GM19324 (cell line): ENCODE measurements around the gene SLC26A6.

Experiments
- ATAC-seq: cut with Tn5 transposase; IDR thresholded peaks from one replicate; pipeline ENCODE4 v1.9.1; 2021; ENCODE audit warnings: mild to moderate bottlenecking, moderate library complexity; ENCODE audit not compliant: unreplicated experiment, low FRiP score

SLC26A6 gene

DNA sequence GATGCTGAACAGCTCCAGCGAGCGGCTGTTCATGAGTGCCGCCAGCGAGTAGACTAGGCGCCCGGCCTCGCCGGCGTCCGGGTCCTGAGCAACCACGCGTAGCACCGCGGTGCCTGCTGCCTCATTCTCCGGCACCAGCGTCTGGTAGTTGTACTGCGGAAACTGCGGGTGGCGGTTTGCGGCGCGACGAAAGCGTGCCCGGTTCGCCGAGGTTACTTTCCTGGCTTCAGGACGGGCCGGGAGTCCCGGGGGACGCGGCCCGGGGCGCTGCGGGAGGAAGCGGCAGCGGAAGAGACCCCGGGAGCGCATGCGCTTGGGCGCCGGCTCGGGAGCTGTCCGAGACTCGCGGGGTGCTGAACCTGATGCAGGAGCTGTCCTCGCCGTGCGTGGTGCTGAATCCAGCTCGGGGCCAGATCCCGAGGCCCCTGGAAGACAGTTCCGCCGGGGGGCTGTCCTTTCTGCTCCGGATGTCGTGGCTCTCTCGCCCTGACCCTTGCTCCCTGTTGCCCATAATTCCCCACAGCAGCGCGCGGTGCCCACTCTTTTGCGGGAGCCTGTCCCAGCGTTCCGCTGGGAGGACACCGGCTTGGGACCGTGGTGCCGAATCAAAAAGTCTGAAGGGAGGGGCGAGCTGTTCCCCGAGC, 26.4 kb upstream of the SLC26A6 start:
- ATAC-seq: no peak

DNA sequence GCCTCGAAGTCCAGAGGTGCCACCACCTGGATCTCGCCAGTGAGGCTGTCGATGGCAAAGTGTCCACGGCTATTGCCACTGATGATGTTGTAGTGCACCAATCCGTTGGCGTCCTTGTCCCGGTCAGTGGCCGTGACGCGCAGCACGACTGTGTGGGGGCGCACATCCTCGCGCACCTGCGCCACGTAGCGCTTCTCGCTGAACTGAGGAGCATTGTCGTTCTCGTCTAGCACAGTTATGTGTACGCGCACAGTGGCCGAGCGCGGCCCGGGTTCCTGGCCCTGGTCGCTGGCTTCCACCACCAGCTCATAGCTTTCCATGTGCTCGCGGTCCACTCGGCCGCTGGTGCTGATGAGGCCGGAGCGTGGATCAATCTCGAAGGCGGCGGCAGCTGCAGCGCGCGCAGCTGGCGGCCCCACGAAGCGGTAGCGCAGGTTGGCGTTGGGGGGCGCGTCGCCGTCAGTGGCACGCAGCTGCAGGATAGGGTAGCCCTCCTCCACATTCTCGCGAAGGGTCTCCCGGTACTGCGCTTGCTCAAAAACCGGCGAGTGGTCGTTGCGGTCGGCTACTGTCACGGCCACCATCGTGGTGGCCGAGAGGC, 25.6 kb upstream of the SLC26A6 start:
- no peak for ATAC-seq

DNA sequence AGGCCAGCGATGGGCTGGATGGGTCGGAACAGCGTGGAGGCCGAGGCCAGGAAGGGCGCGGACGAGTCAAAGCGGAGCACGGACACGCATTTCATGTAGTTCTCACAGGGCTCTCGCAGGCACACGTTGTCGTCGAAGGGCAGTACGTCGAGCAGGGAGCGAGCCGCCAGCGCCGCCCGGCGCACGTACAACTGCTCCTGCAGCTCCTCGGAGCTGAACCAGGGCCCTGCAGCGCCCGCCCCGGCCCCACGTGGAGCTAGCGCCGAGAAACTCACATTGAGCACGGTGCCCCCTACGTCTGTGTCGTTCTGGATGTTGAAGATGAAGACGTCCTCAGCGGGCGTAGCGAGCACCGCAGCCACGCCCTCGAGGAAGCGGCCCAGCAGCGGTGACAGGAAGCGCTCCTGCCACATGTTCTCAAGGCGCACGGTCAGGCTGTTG, 21.6 kb upstream of the SLC26A6 start:
- ATAC-seq: no peak

DNA sequence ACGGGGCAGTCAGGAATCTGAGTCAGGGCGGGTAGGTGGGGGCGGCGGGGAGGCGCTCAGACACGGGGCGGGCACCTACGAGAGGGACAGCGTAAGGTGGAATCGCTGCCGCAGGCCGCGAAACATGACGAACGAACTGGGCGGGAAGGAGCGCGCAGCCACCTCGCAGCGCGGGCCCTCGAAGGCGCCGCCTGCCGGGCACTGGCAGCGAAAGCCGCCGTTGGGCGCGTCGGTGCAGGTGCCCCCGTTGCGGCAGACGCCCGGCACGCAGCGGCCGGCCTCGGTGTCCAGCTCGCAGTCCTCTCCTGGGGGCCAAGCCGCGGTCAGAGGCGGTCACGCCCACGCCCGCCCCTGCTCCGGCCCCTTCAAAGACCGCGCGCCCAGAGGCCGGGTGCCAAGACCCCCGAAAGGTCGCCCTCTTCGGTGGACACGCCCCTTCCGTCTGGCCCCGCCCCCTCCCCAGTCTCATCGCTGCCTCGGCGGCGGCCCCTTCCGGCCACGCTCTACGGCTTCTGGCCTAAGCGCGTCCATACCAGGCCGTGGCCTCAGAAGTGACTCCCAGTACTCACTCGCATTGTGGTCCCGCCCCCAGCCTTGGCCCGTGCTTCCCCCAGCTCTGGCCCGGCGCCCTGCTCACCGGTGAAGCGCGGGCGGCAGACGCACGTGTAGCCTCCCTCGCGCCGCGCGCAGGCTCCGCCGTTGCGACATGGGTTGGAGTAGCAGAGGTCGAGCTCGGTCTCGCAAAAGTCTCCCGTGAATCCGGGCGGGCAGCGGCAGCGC, 21.0 kb upstream of the SLC26A6 start:
- no peak for ATAC-seq

DNA sequence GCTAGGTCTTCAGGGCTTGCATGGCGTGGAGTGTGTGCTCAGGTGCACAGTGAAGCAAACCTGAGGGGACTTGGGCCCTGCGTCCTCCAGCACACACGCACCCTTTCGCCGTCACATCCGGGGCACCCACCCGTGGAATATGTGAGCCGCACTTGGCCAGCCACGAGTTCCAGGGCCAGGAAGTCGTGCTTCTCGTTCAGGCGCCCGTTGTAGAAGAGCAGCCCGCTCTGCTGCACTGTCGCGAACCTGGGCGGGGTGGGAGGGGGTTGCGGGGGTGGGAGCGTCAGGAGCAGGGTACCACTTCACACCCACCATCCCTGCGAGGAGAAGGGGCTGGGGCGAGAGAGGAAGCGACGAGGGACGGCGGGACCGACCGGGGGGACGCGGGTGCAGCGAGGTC, 20.3 kb upstream of the SLC26A6 start:
- ATAC-seq: no peak

DNA sequence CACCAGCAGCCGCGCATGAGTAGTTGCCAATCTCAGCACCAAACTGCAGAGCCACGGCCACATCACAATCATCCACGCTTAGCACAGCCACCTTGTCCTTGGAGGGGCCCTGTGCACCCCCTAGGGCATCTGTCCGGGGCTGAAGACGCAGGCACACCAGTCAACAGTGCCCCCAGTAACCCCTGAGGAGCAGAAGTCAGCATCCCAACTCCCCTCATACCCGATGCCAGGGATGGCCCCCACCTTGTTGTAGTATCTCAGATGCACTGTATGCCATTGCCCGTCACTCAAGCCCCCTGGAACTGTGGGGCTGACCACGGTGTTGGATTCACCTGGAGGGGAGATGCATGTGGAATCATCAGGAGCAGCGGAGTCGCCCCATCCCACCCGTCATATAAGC, 19.8 kb upstream of the SLC26A6 start:
- ATAC-seq: no peak

DNA sequence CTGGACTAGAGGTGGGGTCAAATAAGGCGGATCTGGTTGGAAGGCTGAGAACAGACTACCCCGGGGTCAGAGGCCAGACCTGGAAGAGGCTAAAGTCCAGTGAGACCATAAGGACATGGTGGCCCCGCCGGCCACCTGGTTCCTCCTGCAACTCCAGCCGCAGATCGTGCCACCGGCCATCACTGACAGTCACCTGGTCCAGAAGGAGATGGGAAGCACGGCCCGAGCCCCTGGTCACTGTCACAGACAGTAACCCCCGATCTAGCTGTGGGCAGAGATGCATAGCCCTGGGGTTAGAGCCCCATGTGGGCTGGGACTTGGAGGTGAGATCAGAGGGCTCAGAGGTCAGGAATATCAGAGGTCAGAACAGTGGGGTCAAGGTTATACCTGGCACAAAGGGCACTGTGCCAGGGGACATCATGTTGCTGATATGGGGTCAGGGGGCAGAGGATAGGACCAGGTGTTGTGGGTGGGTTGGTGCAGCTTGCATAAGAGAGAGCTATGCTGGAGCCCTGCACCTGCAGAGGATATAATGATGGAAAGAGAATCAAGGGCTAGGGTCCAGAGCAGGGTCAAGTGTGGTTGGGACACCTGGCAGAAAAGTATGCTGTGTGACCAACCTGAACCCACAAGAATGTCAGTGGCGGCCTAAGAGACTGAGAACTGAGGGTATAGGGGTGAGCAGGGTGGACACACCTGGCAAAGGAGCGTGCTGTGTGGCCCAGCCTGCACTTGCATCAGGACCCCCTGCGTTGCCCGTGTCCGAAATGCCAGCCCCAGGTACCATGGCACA, 17.9 kb upstream of the SLC26A6 start:
- ATAC-seq: no peak

DNA sequence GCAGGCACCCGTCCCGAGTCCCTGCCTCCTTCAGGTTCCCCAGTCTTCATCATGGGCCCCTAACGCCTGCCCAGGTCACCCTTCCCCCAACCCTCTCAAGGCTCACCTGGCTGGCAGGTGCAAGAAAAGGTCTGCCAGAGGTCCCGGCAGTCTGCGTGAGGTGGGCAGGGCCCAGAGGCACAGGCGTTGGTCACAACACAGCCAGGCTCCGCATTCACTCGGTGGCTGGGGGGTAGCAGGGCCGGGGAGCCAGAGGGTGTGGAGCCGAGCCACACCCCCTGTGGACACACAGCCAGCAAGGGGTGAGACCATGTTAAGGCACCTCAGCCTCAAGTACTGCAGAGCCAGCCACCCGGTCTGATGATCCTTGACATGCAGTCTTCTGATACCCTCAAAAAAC, 16.5 kb upstream of the SLC26A6 start:
- no peak for ATAC-seq

DNA sequence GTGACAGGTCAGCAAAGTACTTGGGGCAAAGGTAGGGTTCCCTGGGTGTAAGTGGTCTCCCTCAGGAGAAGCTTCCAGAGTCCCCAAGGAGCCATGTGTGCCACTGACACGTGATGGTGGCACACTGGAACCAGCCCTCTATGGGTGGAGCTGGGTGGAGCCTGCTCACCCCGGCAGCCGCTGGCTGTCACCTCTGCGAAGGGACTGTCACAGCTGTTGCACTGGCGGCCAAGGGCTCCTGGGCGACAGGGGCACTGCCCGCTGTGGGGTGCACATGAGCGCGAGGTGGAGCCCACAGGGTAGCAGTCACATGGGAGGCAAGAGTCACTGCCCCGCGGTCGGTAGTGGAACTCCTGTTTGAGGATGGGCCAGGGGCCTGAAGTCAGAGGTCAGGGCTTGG, 15.5 kb upstream of the SLC26A6 start:
- ATAC-seq: no peak

DNA sequence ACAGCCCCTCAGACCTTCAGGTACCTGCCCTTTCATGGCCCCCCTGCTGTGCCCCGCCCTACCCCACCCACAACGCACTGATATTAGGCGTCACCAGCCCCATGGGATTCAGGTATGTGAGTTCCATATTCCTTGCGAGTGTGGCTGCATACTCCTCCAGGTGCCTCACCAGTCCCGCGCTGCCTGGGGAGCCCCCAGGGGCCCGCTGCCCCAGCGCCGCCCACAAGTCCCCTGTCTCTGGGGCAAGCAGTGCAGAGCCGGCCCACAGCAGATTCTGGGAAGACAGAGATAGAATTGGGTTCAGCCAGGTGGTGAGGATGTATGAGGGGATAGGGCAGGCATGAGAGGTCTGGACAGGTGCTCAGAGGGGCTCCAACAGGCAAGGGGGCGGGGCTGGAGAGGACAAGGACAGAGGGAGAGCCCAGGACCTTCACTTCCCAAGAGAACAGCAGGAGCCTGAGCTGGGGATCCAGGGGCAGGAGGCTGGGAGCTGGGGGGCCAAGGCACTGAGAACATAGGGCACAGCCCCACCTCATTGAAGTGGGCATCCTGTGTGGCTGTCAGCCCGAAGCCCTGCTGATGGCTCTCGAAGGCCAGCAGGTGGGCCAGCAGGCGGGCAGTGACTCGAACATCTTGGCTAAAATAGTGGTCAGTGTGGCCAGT, 13.1 kb upstream of the SLC26A6 start:
- no peak for ATAC-seq

DNA sequence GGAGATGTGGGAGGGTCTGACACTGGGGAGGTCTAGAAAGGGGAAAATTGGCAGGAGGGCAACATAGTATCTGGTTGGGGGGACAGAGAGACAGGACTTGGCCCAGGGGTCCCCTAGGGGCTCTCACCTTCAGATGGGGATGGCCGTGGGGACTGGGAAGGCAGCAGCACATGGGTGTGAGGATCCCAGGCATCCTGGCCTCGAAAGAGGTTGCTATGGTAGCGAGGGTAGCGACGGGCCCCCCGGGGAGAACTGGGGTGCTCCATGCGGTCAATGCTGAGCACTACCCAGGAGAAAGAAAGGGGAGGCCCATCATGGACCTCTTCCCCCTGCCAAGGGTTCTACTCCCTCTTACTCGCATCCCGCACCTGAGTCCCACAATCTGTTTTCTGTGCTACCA, 12.5 kb upstream of the SLC26A6 start:
- no peak for ATAC-seq

DNA sequence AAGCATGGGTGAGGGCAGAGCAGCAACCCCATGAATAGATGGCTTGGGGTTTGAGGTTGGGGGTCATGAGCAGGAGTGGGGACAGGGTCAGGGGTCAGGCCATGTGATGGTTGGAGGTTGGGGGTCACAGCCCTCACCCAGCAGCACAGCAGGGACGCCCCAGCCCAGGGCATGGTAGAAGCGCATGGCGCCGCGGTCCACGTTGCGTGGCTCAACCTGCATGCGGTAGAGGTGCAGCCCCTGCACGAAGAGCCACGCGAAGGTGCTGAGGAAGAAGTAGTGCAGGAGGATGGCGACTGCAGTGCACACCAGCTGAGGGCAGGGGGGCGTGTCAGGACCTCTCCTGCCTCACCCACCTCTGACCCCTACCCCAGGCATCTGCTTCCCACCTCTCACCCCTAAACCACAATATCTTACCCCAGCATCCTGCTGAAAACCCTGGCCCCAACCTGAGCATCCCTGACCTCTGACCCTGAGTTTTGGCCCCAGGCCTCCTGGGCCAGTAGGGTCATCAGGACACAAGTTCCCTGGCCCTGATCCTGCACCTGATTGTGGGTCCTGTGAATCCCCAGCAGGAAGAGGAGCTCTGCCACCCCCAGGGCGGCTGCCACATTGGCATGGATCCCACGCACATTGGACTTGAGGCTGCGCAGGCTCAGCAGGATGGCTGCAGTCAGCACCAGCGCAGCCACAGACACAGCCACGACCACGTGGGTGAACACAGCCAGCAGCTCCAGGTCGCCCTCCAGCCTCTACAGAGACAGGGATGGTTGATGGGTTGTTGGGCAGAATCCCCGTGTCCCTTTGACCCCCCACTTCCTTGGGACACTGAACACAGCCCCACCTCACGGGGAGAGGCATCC, 9.9 kb upstream of the SLC26A6 start:
- no peak for ATAC-seq

DNA sequence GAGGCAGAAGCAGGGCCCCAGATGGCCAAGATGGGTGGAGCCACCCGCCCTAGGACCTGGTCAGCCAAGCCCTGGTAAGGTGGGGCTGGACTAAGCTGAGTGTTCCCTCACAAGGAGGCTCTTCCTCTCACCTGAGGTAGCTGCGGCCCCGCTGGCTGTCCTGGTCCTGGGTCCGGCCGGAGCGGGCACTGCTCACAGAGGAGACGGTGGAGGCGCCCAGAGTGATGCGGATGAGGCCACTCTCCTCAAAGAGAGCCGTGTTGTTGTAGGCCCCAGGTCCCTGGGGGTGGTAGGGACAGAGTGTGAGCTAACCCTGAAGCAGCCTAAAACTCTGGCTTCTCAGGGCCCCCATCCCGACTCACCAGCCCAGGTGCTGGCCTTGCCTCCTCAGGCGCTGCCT, 7.3 kb upstream of the SLC26A6 start:
- ATAC-seq: no peak

DNA sequence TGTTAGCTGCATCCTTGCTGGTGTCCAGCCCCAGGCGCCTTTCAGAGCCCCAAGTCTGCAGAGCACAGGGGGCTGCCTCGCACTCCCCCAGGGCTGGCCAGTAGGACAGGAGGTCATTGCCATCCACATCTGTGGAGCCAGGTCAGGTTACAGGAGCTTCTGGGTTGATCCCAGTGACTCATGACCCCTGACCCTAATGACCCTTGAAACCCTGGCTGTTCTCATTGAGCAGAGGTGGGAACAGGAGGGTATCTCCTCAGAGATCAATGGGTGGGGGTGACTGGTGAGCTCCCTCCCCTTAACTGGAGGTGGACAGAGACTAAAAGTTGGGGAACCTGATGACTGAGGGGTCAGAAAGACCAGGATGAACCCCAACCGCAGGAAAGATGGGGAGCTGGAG, 6.1 kb upstream of the SLC26A6 start:
- no peak for ATAC-seq

DNA sequence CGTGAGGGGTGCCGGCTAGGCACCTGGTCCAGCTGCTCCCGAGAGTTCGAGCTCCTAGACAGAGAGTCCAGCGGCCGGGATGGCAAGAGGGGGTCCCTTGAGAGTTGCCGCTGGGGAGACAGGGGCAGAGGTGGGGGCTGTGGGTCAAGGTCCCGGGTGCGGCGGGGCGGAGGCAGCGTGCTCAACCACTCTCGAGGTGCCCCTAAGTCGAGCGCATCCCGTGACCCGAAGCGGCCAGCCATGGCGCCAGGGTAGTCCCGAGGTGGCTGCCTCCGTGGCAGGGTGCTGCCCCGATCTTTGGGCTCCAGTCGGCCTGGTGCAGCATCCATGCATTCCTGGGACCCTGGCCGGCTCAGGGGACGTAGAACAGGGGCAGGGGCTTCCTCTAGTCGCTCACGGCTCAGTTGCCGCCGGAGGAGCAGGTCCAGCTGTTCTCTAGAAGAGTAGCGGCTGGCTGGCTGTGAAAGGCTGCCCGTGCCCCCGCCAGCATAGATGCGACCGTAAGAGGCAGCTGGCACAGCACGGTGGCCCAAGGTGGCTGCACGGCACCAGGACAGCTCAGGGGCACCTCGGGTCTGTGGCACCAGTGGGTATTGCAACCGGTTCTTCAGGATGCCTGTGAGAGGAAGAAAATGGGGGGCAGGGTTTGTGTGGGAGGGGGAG, 4.8 kb upstream of the SLC26A6 start:
- no peak for ATAC-seq

DNA sequence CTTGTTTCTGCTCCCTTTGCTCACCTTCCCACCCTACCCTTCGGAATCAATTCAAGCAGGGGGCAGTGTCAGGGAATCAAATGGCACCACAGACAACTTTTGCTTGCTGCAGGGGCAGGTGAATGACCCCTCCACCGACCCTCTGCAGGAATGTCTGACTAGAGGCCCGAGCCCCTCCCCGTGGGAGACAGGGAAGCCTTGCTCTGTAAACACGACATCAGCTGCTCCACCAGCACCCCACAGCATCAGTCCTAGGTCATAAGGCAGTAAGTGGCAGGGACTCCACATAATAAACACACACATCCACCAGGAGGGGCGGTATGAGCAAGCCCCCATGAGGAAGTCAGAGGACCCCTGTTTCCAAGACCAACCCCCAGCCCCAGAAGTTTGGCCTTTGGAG, 2.0 kb upstream of the SLC26A6 start:
- no peak for ATAC-seq

DNA sequence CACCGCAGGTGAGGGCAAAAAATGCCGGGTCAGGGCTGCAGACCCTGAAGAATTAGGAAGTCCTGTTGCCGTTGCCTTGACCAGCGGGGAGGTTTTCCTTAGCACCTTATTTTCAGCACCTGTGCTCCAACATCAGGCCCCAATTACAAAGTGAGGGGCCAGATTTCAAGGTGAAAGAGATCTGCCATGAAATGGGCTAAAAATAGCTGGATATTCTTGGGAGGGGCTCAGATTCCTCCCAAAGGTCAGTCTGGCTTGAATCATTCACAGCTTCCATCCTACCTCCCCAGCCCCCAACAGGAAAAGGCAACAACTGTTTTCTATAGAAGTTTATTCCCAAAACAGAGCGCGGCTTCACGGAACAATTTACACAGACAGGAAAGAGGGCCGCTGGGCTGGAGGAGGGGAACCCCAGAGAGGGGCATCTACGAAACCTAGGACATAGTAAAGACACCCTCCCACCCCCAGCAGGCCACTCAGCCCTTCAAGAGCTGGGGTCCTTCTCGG, 941 bp upstream of the SLC26A6 start:
- no peak for ATAC-seq

DNA sequence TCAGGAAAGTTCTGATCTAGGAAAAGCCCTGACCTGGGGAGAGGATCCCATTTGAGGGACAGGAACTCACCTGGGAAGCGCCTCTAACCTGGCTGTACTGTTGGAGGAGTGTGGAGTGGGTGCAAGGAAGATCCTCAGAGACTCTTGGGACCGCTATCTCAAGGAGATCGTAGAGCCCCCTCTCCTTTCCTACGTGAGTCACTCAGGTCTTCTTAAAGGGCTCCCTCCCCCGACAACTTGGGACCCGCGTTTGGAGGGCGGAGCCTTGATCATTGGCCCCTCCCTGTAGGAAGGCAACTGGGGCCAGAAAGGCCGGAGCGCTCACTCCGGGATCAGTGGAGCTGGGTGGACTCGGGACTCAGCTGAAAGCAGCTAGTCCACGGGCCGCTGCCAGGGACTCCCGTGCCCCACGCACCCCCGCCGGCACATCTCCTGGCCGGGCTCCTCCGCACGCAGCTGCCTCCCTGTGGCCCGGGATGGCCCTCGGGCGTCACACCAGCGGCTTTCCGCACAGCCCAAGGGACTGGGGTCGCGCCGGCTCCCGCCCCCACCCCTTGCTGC, 520 bp downstream of the SLC26A6 start:
- ATAC-seq: peak; percentile 3

DNA sequence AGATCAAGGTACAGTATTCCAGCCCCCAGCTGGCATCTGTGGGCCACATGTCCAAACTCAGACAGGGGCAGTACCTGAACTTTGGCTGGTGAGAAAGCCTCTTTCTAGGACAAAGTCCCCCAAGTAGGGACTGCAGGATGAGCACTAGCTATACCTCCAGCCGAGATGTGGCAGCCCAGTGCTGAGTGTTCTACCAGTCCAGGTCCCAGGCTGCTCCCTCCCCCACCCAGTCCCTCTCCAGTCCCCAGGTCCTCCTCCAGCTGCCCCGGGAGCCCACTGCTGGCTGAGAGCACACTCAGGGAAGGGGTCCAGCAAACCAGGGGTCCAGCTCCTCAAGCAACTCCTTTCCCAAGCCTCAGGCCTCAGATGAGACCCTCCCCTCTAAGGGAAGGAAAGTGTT, 1.5 kb downstream of the SLC26A6 start:
- no peak for ATAC-seq
